Measurements from ENCODE around the gene CCL3.

- no peak for TF ChIP-seq EZH2phosphoT487 (IDR thresholded peaks at IDR 0.05; ENCODE audit: insufficient read depth, low read depth)
- TF ChIP-seq EZH2 (IDR thresholded peaks at IDR 0.05; ENCODE audit: insufficient read depth, poor library complexity, severe bottlenecking) = no peak
Measured at GRCh38 chr17:36086791-36087190, 3.2 kb downstream of the CCL3 start.
